Prostate gland (tissue), 2 donors: ENCODE results near the gene WDFY1. TPM values are rescaled to one million over a fixed set of nuclear protein-coding genes. Genes with fewer than 3 reads are reported as not detected.

Source experiments
- DNase-seq: peaks from one replicate; pipeline ENCODE4 v3.0.0-alpha.2; 2019; ENCODE audit warnings: low spot score
- H3K27ac ChIP-seq, 2 donors: fragments of 200-600 bp; sonication (generic); 2 replicates each; pipeline ENCODE4 v1.5.1; 2017 to 2019
- H3K27me3 ChIP-seq: fragments of 200-600 bp; sonication (generic); replicated peaks from 2 replicates; pipeline ENCODE4 v1.5.1; 2019; ENCODE audit not compliant: insufficient read depth
- H3K36me3 ChIP-seq, 2 donors: fragments of 200-600 bp; sonication (generic); 1 replicate in 1 of 2; 2 replicates in 1 of 2; pipeline versions ENCODE4 v1.5.1 to v1.8.1; 2017 to 2019
- H3K4me1 ChIP-seq: fragments of 200-600 bp; sonication (generic); replicated peaks from 2 replicates; pipeline ENCODE4 v1.5.1; 2019
- H3K4me3 ChIP-seq, 2 donors: fragments of 200-600 bp; sonication (generic); 2 replicates each; pipeline ENCODE4 v1.5.1; 2017 to 2019
- H3K9me3 ChIP-seq: fragments of 200-600 bp; sonication (generic); 2 replicates; pipeline ENCODE4 v1.5.1; 2017
- POLR2A ChIP-seq: fragments of 450-650 bp; IDR thresholded peaks from one replicate; pipeline ENCODE4 v1.6.1; 2016; ENCODE audit warnings: antibody characterized with exemption, mild to moderate bottlenecking
- POLR2AphosphoS5 ChIP-seq: sonication (generic); formaldehyde crosslinking; IDR thresholded peaks from one replicate; pipeline ENCODE4 v1.6.1; 2017; ENCODE audit warnings: antibody characterized with exemption
- WGBS: methylation state at CpG from one replicate; pipeline ENCODE4 v1.1.5; 2018; 5-methylcytosine and 5-hydroxymethylcytosine counted together
- intact Hi-C: fragments of 100-400 bp; cut with DNase I; formaldehyde crosslinking; loops from one replicate; pipeline ENCODE4 v1.14.2; 2022
- total RNA-seq, 2 donors: library from RNA; depleted of rRNA; stranded (reverse); fragments of >200 nt; gene quantifications; one replicate each; pipeline ENCODE4 v1.1.0, GENCODE V29; 2016
- TF ChIP-seq, protein P1 (sequence below), 4 experiments: fragments of 200-600 bp in 2 of 4; fragments of 450-650 bp in 2 of 4; sonication (generic) in 2 of 4; IDR thresholded peaks; 1 replicate in 3 of 4; 2 replicates in 1 of 4; pipeline ENCODE4 v1.5.1; 2016 to 2019; ENCODE audit warnings: antibody characterized with exemption in 4 of 4, mild to moderate bottlenecking in 2 of 4, moderate library complexity in 2 of 4

Gene WDFY1
- total RNA-seq, 2 donors from 2014 or later = 38.8 to 42.9 TPM

- Histone ChIP-seq H3K36me3 (no peaks in the 10 kb centered on the region), H3K27me3 (no peaks in the 10 kb centered on the region), H3K27ac (no peak overlapping the region), H3K9me3 (no peaks in the 10 kb centered on the region), H3K4me3 (no peak overlapping the region), H3K4me1 (no peaks in the 10 kb centered on the region)
- intact Hi-C loops = no loop called here
- WGBS = 74% methylated on average over 1 of the region's 1 CpG
- TF ChIP-seq POLR2A (no peak), POLR2AphosphoS5 (no peak)
- TF ChIP-seq, protein P1, sequence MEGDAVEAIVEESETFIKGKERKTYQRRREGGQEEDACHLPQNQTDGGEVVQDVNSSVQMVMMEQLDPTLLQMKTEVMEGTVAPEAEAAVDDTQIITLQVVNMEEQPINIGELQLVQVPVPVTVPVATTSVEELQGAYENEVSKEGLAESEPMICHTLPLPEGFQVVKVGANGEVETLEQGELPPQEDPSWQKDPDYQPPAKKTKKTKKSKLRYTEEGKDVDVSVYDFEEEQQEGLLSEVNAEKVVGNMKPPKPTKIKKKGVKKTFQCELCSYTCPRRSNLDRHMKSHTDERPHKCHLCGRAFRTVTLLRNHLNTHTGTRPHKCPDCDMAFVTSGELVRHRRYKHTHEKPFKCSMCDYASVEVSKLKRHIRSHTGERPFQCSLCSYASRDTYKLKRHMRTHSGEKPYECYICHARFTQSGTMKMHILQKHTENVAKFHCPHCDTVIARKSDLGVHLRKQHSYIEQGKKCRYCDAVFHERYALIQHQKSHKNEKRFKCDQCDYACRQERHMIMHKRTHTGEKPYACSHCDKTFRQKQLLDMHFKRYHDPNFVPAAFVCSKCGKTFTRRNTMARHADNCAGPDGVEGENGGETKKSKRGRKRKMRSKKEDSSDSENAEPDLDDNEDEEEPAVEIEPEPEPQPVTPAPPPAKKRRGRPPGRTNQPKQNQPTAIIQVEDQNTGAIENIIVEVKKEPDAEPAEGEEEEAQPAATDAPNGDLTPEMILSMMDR (IDR thresholded peaks at IDR 0.05) = no peak
- no peak for DNase-seq
Observed at GRCh38 chr2:223900531-223900930, 44.6 kb downstream of the WDFY1 start.

DNA sequence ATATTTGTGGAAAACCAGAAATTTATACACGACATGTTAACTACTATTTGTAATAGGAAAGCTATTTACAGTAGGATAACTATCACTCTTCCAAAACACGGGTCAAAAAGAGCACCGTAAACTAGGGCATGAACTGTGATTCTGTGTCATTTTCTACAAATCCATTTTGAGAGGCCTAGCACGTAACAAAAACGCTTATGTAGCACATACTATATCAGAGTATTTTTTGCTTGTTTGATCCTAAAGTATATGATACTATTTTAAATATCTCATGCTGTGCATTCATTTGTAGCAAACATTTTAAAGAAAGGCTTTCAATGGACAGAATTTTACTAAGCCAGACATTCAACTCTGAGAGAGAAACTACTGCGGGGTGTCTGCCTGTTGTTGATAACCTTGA lies 45.1 kb downstream of the WDFY1 start:
- no peaks in the 10 kb centered on the region for H3K9me3 ChIP-seq
- no peaks in the 10 kb centered on the region for H3K4me1 ChIP-seq
- H3K27me3 ChIP-seq = no peaks in the 10 kb centered on the region
- no peak overlapping the region for H3K27ac ChIP-seq
- no peak for DNase-seq
- intact Hi-C loops = no loop called here
- TF ChIP-seq, protein P1 (IDR thresholded peaks at IDR 0.05) = no peak
- TF ChIP-seq POLR2A = no peak
- no peak for TF ChIP-seq POLR2AphosphoS5
- H3K36me3 ChIP-seq = no peaks in the 10 kb centered on the region
- WGBS = 88% methylated on average over 6 of the region's 6 CpGs
- H3K4me3 ChIP-seq = no peak overlapping the region

DNA sequence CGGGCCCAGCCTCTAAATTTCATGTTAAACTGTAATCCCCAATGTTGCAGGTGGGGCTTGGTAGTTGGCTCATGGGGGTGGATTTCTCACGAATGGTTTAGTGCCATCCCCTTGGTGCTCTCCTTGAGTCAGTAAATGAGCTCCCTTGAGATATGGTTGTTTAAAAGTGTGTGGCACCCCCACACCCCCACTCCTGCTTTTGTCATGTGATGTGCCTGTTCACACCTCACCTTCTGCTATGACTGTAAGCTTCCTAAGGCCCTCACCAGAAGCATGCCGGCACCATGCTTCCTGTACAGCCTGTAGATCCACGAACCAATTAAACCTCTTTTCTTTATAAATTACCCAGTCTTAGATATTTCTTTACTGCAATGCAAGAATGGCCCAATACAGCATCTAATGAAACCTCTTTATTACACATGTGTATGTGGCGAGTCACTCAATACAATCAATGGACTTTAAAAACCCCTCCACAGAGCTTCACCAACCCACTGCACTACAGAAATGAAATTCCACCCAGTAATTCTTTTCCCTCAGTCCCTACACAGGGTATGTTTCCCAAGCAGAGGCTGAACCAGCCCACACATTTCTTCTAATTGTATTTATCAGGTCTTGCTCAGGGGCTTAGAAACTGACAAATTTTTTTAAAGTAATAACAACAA lies 47.3 kb downstream of the WDFY1 start:
- no peak for TF ChIP-seq POLR2AphosphoS5
- no peak for TF ChIP-seq POLR2A
- TF ChIP-seq, protein P1 (IDR thresholded peaks at IDR 0.05) = no peak
- Histone ChIP-seq H3K27ac (no peak overlapping the region), H3K9me3 (no peaks in the 10 kb centered on the region), H3K4me3 (no peak overlapping the region), H3K4me1 (no peaks in the 10 kb centered on the region), H3K27me3 (no peaks in the 10 kb centered on the region), H3K36me3 (no peaks in the 10 kb centered on the region)
- 85% methylated on average over 5 of the region's 5 CpGs for WGBS
- DNase-seq = no peak
- intact Hi-C loops = no loop called here

DNA sequence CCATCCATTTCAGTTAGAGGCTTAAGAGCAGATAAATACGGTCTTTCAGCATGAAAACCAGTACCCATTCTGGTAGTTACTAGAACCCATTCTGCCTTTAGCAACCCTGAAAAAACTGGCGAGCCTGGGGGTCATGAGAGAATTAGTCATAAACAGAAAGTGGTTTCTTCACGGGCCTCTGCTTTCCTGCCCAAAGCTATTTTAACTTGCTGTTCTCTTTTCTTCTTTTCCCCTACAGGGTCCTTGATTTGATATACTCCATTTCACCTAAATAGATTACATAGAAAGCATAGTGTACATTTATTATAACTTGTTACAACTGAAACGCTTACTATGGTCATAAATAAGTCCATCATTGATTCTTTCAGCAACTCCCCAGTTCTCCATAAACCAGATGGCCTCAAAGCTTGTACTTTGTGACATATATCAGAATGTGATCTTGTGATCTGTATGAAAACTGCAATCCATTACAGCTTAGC lies 48.3 kb downstream of the WDFY1 start:
- Histone ChIP-seq H3K4me1 (no peaks in the 10 kb centered on the region), H3K4me3 (no peak overlapping the region), H3K36me3 (no peaks in the 10 kb centered on the region), H3K9me3 (no peaks in the 10 kb centered on the region), H3K27ac (no peak overlapping the region), H3K27me3 (no peaks in the 10 kb centered on the region)
- WGBS = 63% methylated on average over 4 of the region's 4 CpGs
- intact Hi-C loops = no loop called here
- TF ChIP-seq, protein P1 (IDR thresholded peaks at IDR 0.05) = no peak
- no peak for TF ChIP-seq POLR2A
- no peak for TF ChIP-seq POLR2AphosphoS5
- no peak for DNase-seq

- no peak for DNase-seq
- Histone ChIP-seq H3K27me3 (no peaks in the 10 kb centered on the region), H3K4me3 (no peak overlapping the region), H3K36me3 (no peaks in the 10 kb centered on the region), H3K4me1 (no peaks in the 10 kb centered on the region), H3K27ac (no peak overlapping the region), H3K9me3 (no peaks in the 10 kb centered on the region)
- 93% methylated on average over 1 of the region's 1 CpG for WGBS
- intact Hi-C loops = no loop called here
- no peak for TF ChIP-seq POLR2A
- TF ChIP-seq POLR2AphosphoS5 = no peak
- TF ChIP-seq, protein P1 (IDR thresholded peaks at IDR 0.05) = no peak
Observed at GRCh38 chr2:223894968-223895367, 50.2 kb downstream of the WDFY1 start.
